Retinal pigment epithelial cell (primary cell): ENCODE measurements around the gene TSPAN32.

Source experiments
- DNase-seq: peaks from one replicate; pipeline ENCODE4 v3.0.0-alpha.2; 2010; ENCODE audit warnings: low read depth
- H3K4me3 ChIP-seq: 2 replicates; pipeline ENCODE4 v1.5.1; 2011; ENCODE audit warnings: mild to moderate bottlenecking, low read length, control low read depth, moderate library complexity
- CTCF ChIP-seq: conservative IDR thresholded peaks from 2 replicates; pipeline ENCODE4 v1.5.1; 2011; ENCODE audit warnings: low read depth, low read length, control low read depth, inconsistent platforms

Gene TSPAN32

GRCh38 chr11:2306877-2307500, 5.2 kb downstream of the TSPAN32 start:
- no peak for DNase-seq
- TF ChIP-seq CTCF, result no peak
- no peak overlapping the region for H3K4me3 ChIP-seq

GRCh38 chr11:2307501-2308331, 5.9 kb downstream of the TSPAN32 start:
- TF ChIP-seq CTCF, result no peak
- no peak for DNase-seq
- H3K4me3 ChIP-seq, result no peak overlapping the region

GRCh38 chr11:2308713-2309112, 6.9 kb downstream of the TSPAN32 start:
- H3K4me3 ChIP-seq, result no peak overlapping the region
- TF ChIP-seq CTCF, result no peak
- no peak for DNase-seq

GRCh38 chr11:2309251-2310072, 7.6 kb downstream of the TSPAN32 start:
- no peak for DNase-seq
- TF ChIP-seq CTCF, result no peak
- H3K4me3 ChIP-seq, result no peak overlapping the region

GRCh38 chr11:2310073-2310785, 8.4 kb downstream of the TSPAN32 start:
- no peak for TF ChIP-seq CTCF
- no peak for DNase-seq

GRCh38 chr11:2310786-2311352, 9.1 kb downstream of the TSPAN32 start:
- TF ChIP-seq CTCF, result no peak
- no peak for DNase-seq

More at GRCh38 chr11:2310073-2310785, 8.4 kb downstream of the TSPAN32 start:
- no peak overlapping the region for H3K4me3 ChIP-seq

More at GRCh38 chr11:2310786-2311352, 9.1 kb downstream of the TSPAN32 start:
- H3K4me3 ChIP-seq, result no peak overlapping the region
